HL-60 (cell line): ENCODE data around the gene GFPT1.

ENCODE experiments used
- DNase-seq, 2 experiments: peaks; one replicate each; pipeline ENCODE4 v3.0.0-alpha.2; 2010 to 2020; ENCODE audit warnings: low read depth in 1 of 2, low spot score in 1 of 2
- H3K27ac ChIP-seq: fragments of 250-450 bp; sonication (Bioruptor Pico); replicated peaks from 2 replicates; pipeline ENCODE4 v1.5.1; 2020; ENCODE audit warnings: mild to moderate bottlenecking, moderate library complexity
- H3K27me3 ChIP-seq: fragments of 250-450 bp; sonication (Bioruptor Pico); 2 replicates; pipeline ENCODE4 v1.5.1; 2021; ENCODE audit warnings: mild to moderate bottlenecking, moderate library complexity; ENCODE audit not compliant: insufficient read depth, poor library complexity, severe bottlenecking
- H3K4me3 ChIP-seq: replicated peaks from 2 replicates; pipeline ENCODE4 v1.5.1; 2011; ENCODE audit warnings: mild to moderate bottlenecking, control low read depth, low read length; ENCODE audit not compliant: insufficient read depth
- CTCF ChIP-seq: IDR thresholded peaks from one replicate; pipeline ENCODE4 v1.5.1; 2011; ENCODE audit warnings: low read length, control low read depth, inconsistent platforms; ENCODE audit not compliant: insufficient read depth
- GABPA ChIP-seq: IDR thresholded peaks from 2 replicates; pipeline ENCODE4 v1.6.1; 2012; ENCODE audit warnings: low read depth
- POLR2AphosphoS5 ChIP-seq: IDR thresholded peaks from 2 replicates; pipeline ENCODE4 v1.6.1; 2012; ENCODE audit warnings: low read depth
- REST ChIP-seq: IDR thresholded peaks from 2 replicates; pipeline ENCODE4 v1.6.1; 2012; ENCODE audit warnings: low read depth; ENCODE audit not compliant: insufficient replicate concordance
- SPI1 ChIP-seq: IDR thresholded peaks from 2 replicates; pipeline ENCODE4 v1.6.1; 2012; ENCODE audit warnings: low read depth, mild to moderate bottlenecking, borderline replicate concordance

The GFPT1 gene

GRCh38 chr2:69298261-69298660, 88.8 kb downstream of the GFPT1 start:
- DNase-seq: peak; percentile 42 to 53
- Histone ChIP-seq H3K27me3 (no peaks in the 10 kb centered on the region), H3K27ac (no peak overlapping the region), H3K4me3 (no peak overlapping the region)
- TF ChIP-seq POLR2AphosphoS5 (no peak), SPI1 (no peak), GABPA (no peak), REST (no peak), CTCF (no peak)

GRCh38 chr2:69297216-69297615, 89.8 kb downstream of the GFPT1 start:
- Histone ChIP-seq H3K27ac (no peak overlapping the region), H3K27me3 (no peaks in the 10 kb centered on the region), H3K4me3 (no peak overlapping the region)
- DNase-seq: no peak
- TF ChIP-seq SPI1 (no peak), GABPA (no peak), CTCF (no peak), REST (no peak), POLR2AphosphoS5 (no peak)

- Histone ChIP-seq H3K27me3 (no peaks in the 10 kb centered on the region), H3K4me3 (no peak overlapping the region), H3K27ac (no peak overlapping the region)
- no peak for TF ChIP-seq GABPA
- no peak for TF ChIP-seq CTCF
- no peak for TF ChIP-seq REST
- TF ChIP-seq POLR2AphosphoS5: no peak
- TF ChIP-seq SPI1: no peak
- no peak for DNase-seq
Observed at GRCh38 chr2:69296421-69296820, 90.6 kb downstream of the GFPT1 start.
